CD14-positive monocyte (primary cell): Measurements from ENCODE around the gene ARHGEF19. TPM values are rescaled to one million over a fixed set of nuclear protein-coding genes. Genes with fewer than 3 reads are reported as not detected.

Source experiments
- DNase-seq, 3 donors: peaks; one replicate each; pipeline ENCODE4 v3.0.0-alpha.2; 2011 to 2022
- H2AFZ ChIP-seq: 2 replicates; pipeline ENCODE4 v1.6.0; 2012; ENCODE audit warnings: mild to moderate bottlenecking, low read depth, low read length, inconsistent platforms; ENCODE audit not compliant: insufficient read depth, poor library complexity, severe bottlenecking
- H3K27ac ChIP-seq, 2 donors: 1 replicate in 1 of 2; 2 replicates in 1 of 2; pipeline ENCODE4 v1.5.1; 2012 to 2013; ENCODE audit warnings: low read length in 2 of 2, control low read depth in 1 of 2, inconsistent platforms in 1 of 2, low read depth in 1 of 2, mild to moderate bottlenecking in 1 of 2
- H3K27me3 ChIP-seq, 2 donors: one replicate each; pipeline versions ENCODE4 v1.6.0 to v1.6.1; 2011 to 2013; ENCODE audit warnings: low read length in 2 of 2; ENCODE audit not compliant: control insufficient read depth in 2 of 2, insufficient read depth in 2 of 2
- H3K36me3 ChIP-seq, 2 donors: replicated peaks in 1 of 2; 1 replicate in 1 of 2; 2 replicates in 1 of 2; pipeline versions ENCODE4 v1.5.1 to v1.6.1; 2012 to 2013; ENCODE audit warnings: low read length in 2 of 2, control low read depth in 1 of 2, inconsistent platforms in 1 of 2, mild to moderate bottlenecking in 1 of 2; ENCODE audit not compliant: insufficient read depth in 2 of 2, control insufficient read depth in 1 of 2
- H3K4me1 ChIP-seq, 2 donors: 1 replicate in 1 of 2; 2 replicates in 1 of 2; pipeline versions ENCODE4 v1.5.1 to v1.6.1; 2012 to 2013; ENCODE audit warnings: low read length in 2 of 2, control low read depth in 1 of 2, inconsistent platforms in 1 of 2, mild to moderate bottlenecking in 1 of 2, moderate library complexity in 1 of 2; ENCODE audit not compliant: insufficient read depth in 2 of 2, control insufficient read depth in 1 of 2
- H3K4me2 ChIP-seq: replicated peaks from 2 replicates; pipeline ENCODE3; 2012; ENCODE audit warnings: low read length, moderate library complexity, mild to moderate bottlenecking; ENCODE audit not compliant: poor library complexity, severe bottlenecking; ENCODE audit errors: extremely low read depth
- H3K4me3 ChIP-seq, 3 experiments: fragments of 200-600 bp in 1 of 3; sonication (generic) in 1 of 3; replicated peaks in 1 of 3; 1 replicate in 2 of 3; 2 replicates in 1 of 3; pipeline ENCODE4 v1.5.1; 2011 to 2013; ENCODE audit warnings: low read length in 3 of 3, mild to moderate bottlenecking in 3 of 3, control low read depth in 2 of 3, low read depth in 2 of 3, inconsistent platforms in 1 of 3, moderate library complexity in 1 of 3
- H3K79me2 ChIP-seq: 2 replicates; pipeline ENCODE4 v1.6.0; 2012; ENCODE audit warnings: mild to moderate bottlenecking, control low read depth, inconsistent platforms, low read length, moderate library complexity; ENCODE audit not compliant: insufficient read depth
- H3K9ac ChIP-seq: 2 replicates; pipeline ENCODE4 v1.6.0; 2017; ENCODE audit warnings: low read length, mild to moderate bottlenecking; ENCODE audit not compliant: insufficient read depth, poor library complexity, severe bottlenecking
- H3K9me3 ChIP-seq, 2 donors: replicated peaks in 1 of 2; 1 replicate in 1 of 2; 2 replicates in 1 of 2; pipeline versions ENCODE4 v1.5.1 to v1.6.1; 2012 to 2013; ENCODE audit warnings: low read length in 2 of 2, control low read depth in 1 of 2; ENCODE audit not compliant: control insufficient read depth in 1 of 2, insufficient read depth in 1 of 2
- H4K20me1 ChIP-seq: 2 replicates; pipeline ENCODE4 v1.6.0; 2012; ENCODE audit warnings: mild to moderate bottlenecking, low read length, control low read depth, moderate library complexity; ENCODE audit not compliant: insufficient read depth
- H3K27ac Mint-ChIP-seq, 7 donors: one replicate each; pipeline ENCODE4 v1.8.0; 2020; ENCODE audit warnings: mild to moderate bottlenecking in 7 of 7, mixed read lengths in 7 of 7, moderate library complexity in 6 of 7, inconsistent platforms in 2 of 7
- H3K27me3 Mint-ChIP-seq, 3 donors: one replicate each; pipeline ENCODE4 v1.8.0; 2021 to 2022; ENCODE audit warnings: low read depth in 3 of 3, mild to moderate bottlenecking in 3 of 3, mixed read lengths in 3 of 3, moderate library complexity in 3 of 3, inconsistent platforms in 1 of 3
- H3K36me3 Mint-ChIP-seq, 2 donors: one replicate each; pipeline ENCODE4 v1.8.0; 2020; ENCODE audit warnings: mixed read lengths in 2 of 2, inconsistent platforms in 1 of 2, mild to moderate bottlenecking in 1 of 2
- H3K4me1 Mint-ChIP-seq: one replicate; pipeline ENCODE4 v1.8.0; 2020; ENCODE audit warnings: mild to moderate bottlenecking, mixed read lengths
- H3K4me3 Mint-ChIP-seq, 2 donors: one replicate each; pipeline ENCODE4 v1.8.0; 2020; ENCODE audit warnings: mild to moderate bottlenecking in 2 of 2, mixed read lengths in 2 of 2, moderate library complexity in 1 of 2
- H3K9me3 Mint-ChIP-seq, 7 donors: one replicate each; pipeline ENCODE4 v1.8.0; 2020 to 2022; ENCODE audit warnings: mixed read lengths in 7 of 7, mild to moderate bottlenecking in 6 of 7, moderate library complexity in 6 of 7, inconsistent platforms in 2 of 7
- CTCF ChIP-seq: fragments of 200-600 bp; IDR thresholded peaks from one replicate; pipeline ENCODE4 v1.8.0; 2022; ENCODE audit warnings: antibody characterized with exemption, mild to moderate bottlenecking
- WGBS: methylation state at CpG from one replicate; pipeline ENCODE4 v1.1.5; 2013; ENCODE audit warnings: missing lambda C conversion rate; ENCODE audit not compliant: insufficient coverage; 5-methylcytosine and 5-hydroxymethylcytosine counted together
- intact Hi-C, 2 donors: fragments of 100-400 bp; cut with micrococcal nuclease; formaldehyde crosslinking; loops; one replicate each; pipeline versions ENCODE4 v1.15.0 to v1.15.1; 2023
- polyA plus RNA-seq, 3 donors: library from polyadenylated mRNA; depleted of rRNA in 1 of 3; unstranded in 2 of 3; stranded (reverse) in 1 of 3; fragments of 300-500 nt in 2 of 3; fragments of >200 nt in 1 of 3; fragmentation: Illumina TruSeq in 2 of 3; gene quantifications; 1 replicate in 2 of 3; 2 replicates in 1 of 3; pipeline ENCODE4 v1.2.3, GENCODE V29; 2012 to 2021

The ARHGEF19 gene
- polyA plus RNA-seq, 3 donors: 2.2 to 7.9 (median 2.3) TPM

- H4K20me1 ChIP-seq: no peaks in the 10 kb centered on the region
- intact Hi-C loops: no loop called here
- no peak overlapping the region for H3K4me2 ChIP-seq
- TF ChIP-seq CTCF: no peak
- H2AFZ ChIP-seq: no peak overlapping the region
- no peak overlapping the region for H3K27ac Mint-ChIP-seq
- WGBS: 90% methylated on average over 16 of the region's 19 CpGs
- peaks cover 7 to 16% (median 13%) of the 10 kb centered on the region in 3 donors for H3K27me3 Mint-ChIP-seq
- H3K27me3 ChIP-seq: no peaks in the 10 kb centered on the region
- H3K9me3 Mint-ChIP-seq: peaks cover 0 to 4% (median 0%) of the 10 kb centered on the region in 7 donors
- H3K79me2 ChIP-seq: no peaks in the 10 kb centered on the region
- H3K36me3 ChIP-seq: no peaks in the 10 kb centered on the region
- H3K4me3 ChIP-seq: no peak overlapping the region
- H3K27ac ChIP-seq: no peak overlapping the region
- H3K4me3 Mint-ChIP-seq: no peak overlapping the region
- H3K9ac ChIP-seq: no peak overlapping the region
- H3K4me1 Mint-ChIP-seq: peaks cover 12% of the 10 kb centered on the region
- no peak for DNase-seq
- H3K4me1 ChIP-seq: peaks cover 8 to 12% of the 10 kb centered on the region in 2 donors
- H3K36me3 Mint-ChIP-seq: no peaks in the 10 kb centered on the region
- H3K9me3 ChIP-seq: no peaks in the 10 kb centered on the region
Observed at GRCh38 chr1:16178596-16179497, 33.6 kb downstream of the ARHGEF19 start.

- intact Hi-C loops: no loop called here
Observed at GRCh38 chr1:16177306-16177705, 35.1 kb downstream of the ARHGEF19 start.

More at GRCh38 chr1:16177306-16177705, 35.1 kb downstream of the ARHGEF19 start:
- H3K4me1 ChIP-seq: peaks cover 19 to 24% of the 10 kb centered on the region in 2 donors
- Mint-ChIP-seq H3K36me3 (no peaks in the 10 kb centered on the region), H3K9me3 (peaks cover 0 to 6% (median 0%) of the 10 kb centered on the region in 7 donors), H3K4me1 (peaks cover 23% of the 10 kb centered on the region), H3K27ac (peak overlapping the region in 1 of 7 donors; percentile 16), H3K4me3 (no peak overlapping the region), H3K27me3 (peaks cover 9 to 18% (median 15%) of the 10 kb centered on the region in 3 donors)
- no peaks in the 10 kb centered on the region for H3K27me3 ChIP-seq
- no peaks in the 10 kb centered on the region for H3K79me2 ChIP-seq
- no peaks in the 10 kb centered on the region for H3K36me3 ChIP-seq
- H4K20me1 ChIP-seq: no peaks in the 10 kb centered on the region
- H3K4me2 ChIP-seq: no peak overlapping the region
- no peak for DNase-seq
- no CpG with 5 or more reads among the region's 4 CpGs for WGBS
- no peak for TF ChIP-seq CTCF
- no peak overlapping the region for H3K9ac ChIP-seq
- H3K27ac ChIP-seq: no peak overlapping the region
- H2AFZ ChIP-seq: no peak overlapping the region
- H3K4me3 ChIP-seq: no peak overlapping the region
- no peaks in the 10 kb centered on the region for H3K9me3 ChIP-seq
